Liver (tissue), 9 donors: Measurements from ENCODE around the gene DCAF8L2. TPM values are rescaled to one million over a fixed set of nuclear protein-coding genes. Genes with fewer than 3 reads are reported as not detected.

Source experiments
- DNase-seq: peaks from one replicate; pipeline ENCODE4 v3.0.0-alpha.2; 2017; ENCODE audit warnings: low spot score
- H3K27ac ChIP-seq, 2 donors: one replicate each; pipeline ENCODE4 v1.7.0; 2013; ENCODE audit warnings: inconsistent platforms in 2 of 2, low read length in 2 of 2, control low read depth in 1 of 2, low read depth in 1 of 2, mild to moderate bottlenecking in 1 of 2
- H3K27me3 ChIP-seq, 4 donors: one replicate each; pipeline versions ENCODE4 v1.6.1 to v1.7.0; 2013; ENCODE audit warnings: low read length in 3 of 4, inconsistent platforms in 1 of 4, mild to moderate bottlenecking in 1 of 4, moderate library complexity in 1 of 4; ENCODE audit not compliant: control insufficient read depth in 4 of 4, insufficient read depth in 4 of 4
- H3K36me3 ChIP-seq, 4 donors: one replicate each; pipeline versions ENCODE4 v1.6.1 to v1.7.0; 2013; ENCODE audit warnings: low read length in 3 of 4, mild to moderate bottlenecking in 3 of 4, low read depth in 1 of 4, moderate library complexity in 1 of 4; ENCODE audit not compliant: control insufficient read depth in 4 of 4, insufficient read depth in 3 of 4
- H3K4me1 ChIP-seq, 4 donors: one replicate each; pipeline versions ENCODE4 v1.6.1 to v1.7.0; 2013; ENCODE audit warnings: low read length in 3 of 4, mild to moderate bottlenecking in 3 of 4, moderate library complexity in 1 of 4; ENCODE audit not compliant: control insufficient read depth in 4 of 4, insufficient read depth in 4 of 4
- H3K4me3 ChIP-seq, 3 donors: one replicate each; pipeline versions ENCODE4 v1.6.1 to v1.7.0; 2013; ENCODE audit warnings: low read length in 3 of 3, control low read depth in 1 of 3, low read depth in 1 of 3, mild to moderate bottlenecking in 1 of 3
- H3K9ac ChIP-seq, 2 donors: one replicate each; pipeline ENCODE4 v1.7.0; 2013; ENCODE audit warnings: low read length in 2 of 2, mild to moderate bottlenecking in 2 of 2, moderate library complexity in 2 of 2, control low read depth in 1 of 2, low read depth in 1 of 2
- H3K9me3 ChIP-seq, 4 donors: one replicate each; pipeline versions ENCODE4 v1.6.1 to v1.7.0; 2013; ENCODE audit warnings: low read length in 3 of 4; ENCODE audit not compliant: control insufficient read depth in 4 of 4
- ATF3 ChIP-seq: IDR thresholded peaks from 2 replicates; pipeline ENCODE4 v1.6.1; 2016; ENCODE audit warnings: antibody characterized with exemption
- CTCF ChIP-seq: fragments of 150-350 bp; IDR thresholded peaks from 2 replicates; pipeline ENCODE4 v1.5.1; 2017; ENCODE audit warnings: improper control_type of control experiment, low read depth, low read length; ENCODE audit not compliant: missing input control
- EGR1 ChIP-seq, 2 donors: IDR thresholded peaks; 2 replicates each; pipeline ENCODE4 v1.6.1; 2016 to 2018; ENCODE audit warnings: antibody characterized with exemption in 2 of 2, low read depth in 2 of 2
- FOXA1 ChIP-seq: IDR thresholded peaks from 2 replicates; pipeline ENCODE4 v1.6.1; 2016; ENCODE audit warnings: antibody characterized with exemption
- FOXA2 ChIP-seq: IDR thresholded peaks from 2 replicates; pipeline ENCODE4 v1.6.1; 2016; ENCODE audit warnings: antibody characterized with exemption
- GABPA ChIP-seq, 2 donors: IDR thresholded peaks in 1 of 2; conservative IDR thresholded peaks in 1 of 2; 2 replicates each; pipeline ENCODE4 v1.6.1; 2016; ENCODE audit warnings: antibody characterized with exemption in 2 of 2, mild to moderate bottlenecking in 1 of 2, moderate library complexity in 1 of 2
- HNF4A ChIP-seq, 2 donors: conservative IDR thresholded peaks; 2 replicates each; pipeline ENCODE4 v1.6.1; 2016; ENCODE audit warnings: antibody characterized with exemption in 2 of 2, mild to moderate bottlenecking in 2 of 2
- HNF4G ChIP-seq: IDR thresholded peaks from 2 replicates; pipeline ENCODE4 v1.6.1; 2016; ENCODE audit warnings: antibody characterized with exemption
- JUND ChIP-seq, 2 donors: IDR thresholded peaks; 2 replicates each; pipeline ENCODE4 v1.6.1; 2016; ENCODE audit warnings: antibody characterized with exemption in 2 of 2
- MAX ChIP-seq: IDR thresholded peaks from 2 replicates; pipeline ENCODE4 v1.6.1; 2016; ENCODE audit warnings: antibody characterized with exemption
- NR2F2 ChIP-seq: IDR thresholded peaks from 2 replicates; pipeline ENCODE4 v1.6.1; 2016; ENCODE audit warnings: antibody characterized with exemption
- RAD21 ChIP-seq, 2 donors: IDR thresholded peaks; 2 replicates each; pipeline ENCODE4 v1.6.1; 2016; ENCODE audit warnings: antibody characterized with exemption in 2 of 2, mild to moderate bottlenecking in 2 of 2
- RXRA ChIP-seq, 2 donors: IDR thresholded peaks; 2 replicates each; pipeline ENCODE4 v1.6.1; 2017 to 2018; ENCODE audit warnings: antibody characterized with exemption in 2 of 2, mild to moderate bottlenecking in 1 of 2
- SP1 ChIP-seq: IDR thresholded peaks from 2 replicates; pipeline ENCODE4 v1.6.1; 2018; ENCODE audit warnings: antibody characterized with exemption, mild to moderate bottlenecking
- TAF1 ChIP-seq: conservative IDR thresholded peaks from 2 replicates; pipeline ENCODE4 v1.6.1; 2016; ENCODE audit warnings: antibody characterized with exemption, mild to moderate bottlenecking
- YY1 ChIP-seq: IDR thresholded peaks from 2 replicates; pipeline ENCODE4 v1.6.1; 2016; ENCODE audit warnings: antibody characterized with exemption, mild to moderate bottlenecking
- WGBS: extraction: QIAGEN DNeasy Blood & Tissue Kit; methylation state at CpG from one replicate; pipeline ENCODE4 v1.1.7; 2013; 5-methylcytosine and 5-hydroxymethylcytosine counted together
- polyA plus RNA-seq, 2 donors: library from polyadenylated mRNA; stranded (reverse) in 1 of 2; unstranded in 1 of 2; fragments of 200-250 nt in 1 of 2; fragments of >200 nt in 1 of 2; fragmentation: Nextera tagmentation in 1 of 2; extraction: Ambion mirVana in 1 of 2; gene quantifications; one replicate each; pipeline versions ENCODE4 v1.2.1 to v1.2.3, GENCODE V29; 2013 to 2015
- total RNA-seq, 2 donors: library from RNA; depleted of rRNA; stranded (reverse); fragments of >200 nt; gene quantifications; one replicate each; pipeline ENCODE4 v1.2.3, GENCODE V29; 2014
- TF ChIP-seq, protein P1 (sequence below): IDR thresholded peaks from 2 replicates; pipeline ENCODE4 v1.6.1; 2016; ENCODE audit warnings: antibody characterized with exemption, mild to moderate bottlenecking
- TF ChIP-seq, protein P2 (sequence below): IDR thresholded peaks from 2 replicates; pipeline ENCODE4 v1.6.1; 2016; ENCODE audit warnings: antibody characterized with exemption
- donor health status: healthy.
- donor health status: healthy.
- donor health status: healthy.
- donor health status: healthy.
- donor health status: healthy.

The DCAF8L2 gene
- total and polyA plus RNA-seq, 4 donors: not detected

DNA sequence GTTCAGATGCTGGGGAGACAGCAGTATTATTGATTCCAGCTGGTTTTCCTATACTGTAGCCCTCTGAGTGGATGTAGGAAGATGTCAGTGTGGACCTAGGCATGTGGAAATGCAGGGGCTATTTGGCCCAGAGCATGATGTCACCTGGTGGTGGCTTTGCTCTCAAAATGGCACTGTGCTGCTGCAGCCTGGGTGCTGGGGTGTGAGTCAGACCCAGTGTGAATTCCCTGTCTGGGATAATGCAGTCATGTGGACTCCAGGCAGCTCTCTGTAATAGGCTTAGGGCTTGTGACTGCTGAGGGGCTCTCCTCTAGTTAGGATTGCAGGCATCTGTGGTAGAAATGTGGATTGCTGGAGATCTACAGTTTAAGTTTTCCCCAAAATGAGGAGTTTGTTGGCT, 70.7 kb downstream of the DCAF8L2 start:
- H3K4me1 ChIP-seq: no peaks in the 10 kb centered on the region
- no peaks in the 10 kb centered on the region for H3K9me3 ChIP-seq
- H3K36me3 ChIP-seq: no peaks in the 10 kb centered on the region
- DNase-seq: no peak
- H3K9ac ChIP-seq: no peak overlapping the region
- TF ChIP-seq MAX (no peak), TAF1 (no peak), RXRA (IDR thresholded peaks at IDR 0.05) (no peak), NR2F2 (no peak), HNF4A (conservative IDR thresholded peaks at IDR 0.05) (no peak), GABPA (IDR thresholded peaks at IDR 0.05 in 1 of 2, conservative IDR thresholded peaks at IDR 0.05 in 1 of 2) (no peak), FOXA1 (no peak), JUND (IDR thresholded peaks at IDR 0.05) (no peak)
- TF ChIP-seq, protein P1, sequence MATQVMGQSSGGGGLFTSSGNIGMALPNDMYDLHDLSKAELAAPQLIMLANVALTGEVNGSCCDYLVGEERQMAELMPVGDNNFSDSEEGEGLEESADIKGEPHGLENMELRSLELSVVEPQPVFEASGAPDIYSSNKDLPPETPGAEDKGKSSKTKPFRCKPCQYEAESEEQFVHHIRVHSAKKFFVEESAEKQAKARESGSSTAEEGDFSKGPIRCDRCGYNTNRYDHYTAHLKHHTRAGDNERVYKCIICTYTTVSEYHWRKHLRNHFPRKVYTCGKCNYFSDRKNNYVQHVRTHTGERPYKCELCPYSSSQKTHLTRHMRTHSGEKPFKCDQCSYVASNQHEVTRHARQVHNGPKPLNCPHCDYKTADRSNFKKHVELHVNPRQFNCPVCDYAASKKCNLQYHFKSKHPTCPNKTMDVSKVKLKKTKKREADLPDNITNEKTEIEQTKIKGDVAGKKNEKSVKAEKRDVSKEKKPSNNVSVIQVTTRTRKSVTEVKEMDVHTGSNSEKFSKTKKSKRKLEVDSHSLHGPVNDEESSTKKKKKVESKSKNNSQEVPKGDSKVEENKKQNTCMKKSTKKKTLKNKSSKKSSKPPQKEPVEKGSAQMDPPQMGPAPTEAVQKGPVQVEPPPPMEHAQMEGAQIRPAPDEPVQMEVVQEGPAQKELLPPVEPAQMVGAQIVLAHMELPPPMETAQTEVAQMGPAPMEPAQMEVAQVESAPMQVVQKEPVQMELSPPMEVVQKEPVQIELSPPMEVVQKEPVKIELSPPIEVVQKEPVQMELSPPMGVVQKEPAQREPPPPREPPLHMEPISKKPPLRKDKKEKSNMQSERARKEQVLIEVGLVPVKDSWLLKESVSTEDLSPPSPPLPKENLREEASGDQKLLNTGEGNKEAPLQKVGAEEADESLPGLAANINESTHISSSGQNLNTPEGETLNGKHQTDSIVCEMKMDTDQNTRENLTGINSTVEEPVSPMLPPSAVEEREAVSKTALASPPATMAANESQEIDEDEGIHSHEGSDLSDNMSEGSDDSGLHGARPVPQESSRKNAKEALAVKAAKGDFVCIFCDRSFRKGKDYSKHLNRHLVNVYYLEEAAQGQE: no peak
- TF ChIP-seq, protein P2, sequence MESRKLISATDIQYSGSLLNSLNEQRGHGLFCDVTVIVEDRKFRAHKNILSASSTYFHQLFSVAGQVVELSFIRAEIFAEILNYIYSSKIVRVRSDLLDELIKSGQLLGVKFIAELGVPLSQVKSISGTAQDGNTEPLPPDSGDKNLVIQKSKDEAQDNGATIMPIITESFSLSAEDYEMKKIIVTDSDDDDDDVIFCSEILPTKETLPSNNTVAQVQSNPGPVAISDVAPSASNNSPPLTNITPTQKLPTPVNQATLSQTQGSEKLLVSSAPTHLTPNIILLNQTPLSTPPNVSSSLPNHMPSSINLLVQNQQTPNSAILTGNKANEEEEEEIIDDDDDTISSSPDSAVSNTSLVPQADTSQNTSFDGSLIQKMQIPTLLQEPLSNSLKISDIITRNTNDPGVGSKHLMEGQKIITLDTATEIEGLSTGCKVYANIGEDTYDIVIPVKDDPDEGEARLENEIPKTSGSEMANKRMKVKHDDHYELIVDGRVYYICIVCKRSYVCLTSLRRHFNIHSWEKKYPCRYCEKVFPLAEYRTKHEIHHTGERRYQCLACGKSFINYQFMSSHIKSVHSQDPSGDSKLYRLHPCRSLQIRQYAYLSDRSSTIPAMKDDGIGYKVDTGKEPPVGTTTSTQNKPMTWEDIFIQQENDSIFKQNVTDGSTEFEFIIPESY: no peak
- no peaks in the 10 kb centered on the region for H3K27me3 ChIP-seq
- H3K27ac ChIP-seq: no peak overlapping the region
- no peak overlapping the region for H3K4me3 ChIP-seq

DNA sequence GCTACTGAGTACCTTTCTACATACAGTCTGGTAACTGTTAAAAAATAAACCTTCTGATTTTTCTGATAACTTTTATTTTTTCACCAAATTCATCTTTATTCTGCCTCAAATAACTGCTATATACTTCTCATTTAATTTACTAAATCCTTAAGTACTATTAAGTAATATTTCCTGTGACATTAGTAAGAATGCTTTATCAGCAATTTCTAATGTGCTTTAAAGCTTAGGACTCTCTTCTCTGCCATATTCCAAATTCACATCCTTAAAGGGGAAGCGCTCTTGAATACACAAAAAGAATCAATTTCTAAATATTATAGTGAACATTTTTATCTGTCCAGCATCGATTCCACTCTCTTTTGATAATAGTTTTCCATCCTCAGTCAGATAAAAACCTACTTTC, 81.1 kb downstream of the DCAF8L2 start:
- DNase-seq: no peak
- TF ChIP-seq, protein P2: no peak
- no peak for TF ChIP-seq HNF4A (conservative IDR thresholded peaks at IDR 0.05)
- TF ChIP-seq RAD21 (IDR thresholded peaks at IDR 0.05): no peak
- no peak for TF ChIP-seq ATF3
- TF ChIP-seq RXRA (IDR thresholded peaks at IDR 0.05): no peak
- TF ChIP-seq NR2F2: no peak
- TF ChIP-seq HNF4G: no peak
- TF ChIP-seq MAX: no peak
- no peak for TF ChIP-seq SP1
- no peak for TF ChIP-seq YY1
- TF ChIP-seq FOXA1: no peak
- TF ChIP-seq GABPA (IDR thresholded peaks at IDR 0.05 in 1 of 2, conservative IDR thresholded peaks at IDR 0.05 in 1 of 2): no peak
- no peak for TF ChIP-seq EGR1 (IDR thresholded peaks at IDR 0.05; ENCODE audit: low read depth in 2 of 2)
- TF ChIP-seq CTCF: no peak
- no peak for TF ChIP-seq JUND (IDR thresholded peaks at IDR 0.05)
- no peak for TF ChIP-seq TAF1
- TF ChIP-seq FOXA2: no peak
- Histone ChIP-seq H3K27ac (no peak overlapping the region), H3K27me3 (no peaks in the 10 kb centered on the region), H3K9me3 (no peaks in the 10 kb centered on the region), H3K4me1 (peaks cover 0 to 2% (median 0%) of the 10 kb centered on the region in 4 donors), H3K9ac (no peak overlapping the region), H3K4me3 (no peak overlapping the region), H3K36me3 (no peaks in the 10 kb centered on the region)
- WGBS: 79% methylated on average over 2 of the region's 2 CpGs
